K562 (cell line): ENCODE results near the gene CPLX1. TPM values are rescaled to one million over a fixed set of nuclear protein-coding genes. Genes with fewer than 3 reads are reported as not detected.

Source experiments
- ATAC-seq: fragments of 200-7000 bp; cut with Tn5 transposase; 3 replicates; pipeline ENCODE4 v1.9.1; 2020; ENCODE audit warnings: moderate library complexity
- BruUV-seq: library from RNA; stranded (reverse); fragments of 400-500 nt; replicated peaks from 2 replicates; lab custom pipeline; 2021; lab: Mats Ljungman, UMichigan
- CTCF ChIA-PET: fragments of 300-600 bp; formaldehyde crosslinking; extraction: SDS; loops from one replicate; lab custom pipeline; 2021; ENCODE audit warnings: low intra/inter-chr PET ratio; lab: Yijun Ruan, JAX
- POLR2A ChIA-PET: fragments of 300-600, 350-650 bp; sonication (Branson Sonifier 250); formaldehyde crosslinking; extraction: SDS; loops from one replicate; lab custom pipeline; 2021; ENCODE audit warnings: antibody characterized with exemption, inconsistent platforms; lab: Yijun Ruan, JAX
- DNase-seq, 4 experiments: peaks; one replicate each; pipeline versions ENCODE4 v3.0.0 to v3.0.0-alpha.2; 2011 to 2018; ENCODE audit warnings: low spot score in 3 of 4, mixed read lengths in 3 of 4; ENCODE audit errors: extremely low read depth in 1 of 4
- FAIRE-seq: peaks from 2 replicates; lab custom pipeline; 2011; peaks lifted over from hg19 to GRCh38; lab: Jason Lieb, UNC
- H2AFZ ChIP-seq: 2 replicates; pipeline ENCODE4 v1.6.0; 2011; ENCODE audit warnings: low read depth, low read length, control low read depth, inconsistent platforms
- H3K27ac ChIP-seq: fragments of 200-600 bp; 3 replicates; pipeline ENCODE4 v1.8.0; 2011; ENCODE audit warnings: low read depth, mild to moderate bottlenecking, control low read depth, inconsistent platforms, low read length, moderate library complexity, mixed read lengths; ENCODE audit errors: extremely low read depth
- H3K27me3 ChIP-seq, 2 experiments: fragments of 300-600 bp in 1 of 2; 2 replicates in 1 of 2; 3 replicates in 1 of 2; pipeline versions ENCODE4 v1.6.0 to v1.8.0; 2011; ENCODE audit warnings: inconsistent platforms in 2 of 2, low read length in 2 of 2, mild to moderate bottlenecking in 1 of 2, mixed read lengths in 1 of 2, moderate library complexity in 1 of 2; ENCODE audit not compliant: control insufficient read depth in 2 of 2, insufficient read depth in 2 of 2
- H3K36me3 ChIP-seq: fragments of 300-600 bp; 3 replicates; pipeline ENCODE4 v1.8.0; 2011; ENCODE audit warnings: mild to moderate bottlenecking, low read length, inconsistent platforms; ENCODE audit not compliant: control insufficient read depth, insufficient read depth
- H3K4me1 ChIP-seq, 2 experiments: fragments of 200-600 bp in 1 of 2; replicated peaks in 1 of 2; 2 replicates in 1 of 2; 3 replicates in 1 of 2; pipeline versions ENCODE4 v1.5.1 to v1.8.0; 2011; ENCODE audit warnings: inconsistent platforms in 2 of 2, low read length in 2 of 2, mild to moderate bottlenecking in 1 of 2, mixed read lengths in 1 of 2, moderate library complexity in 1 of 2; ENCODE audit not compliant: control insufficient read depth in 2 of 2, insufficient read depth in 2 of 2
- H3K4me2 ChIP-seq: 2 replicates; pipeline ENCODE4 v1.6.1; 2011; ENCODE audit warnings: low read length, control low read depth, inconsistent platforms, mixed read lengths; ENCODE audit not compliant: insufficient read depth
- H3K4me3 ChIP-seq: fragments of 200-600 bp; sonication (generic), shearing (Covaris generic); 2 replicates; pipeline ENCODE4 v1.5.1; 2016; ENCODE audit warnings: control low read depth, inconsistent platforms
- H3K79me2 ChIP-seq: fragments of 200-600 bp; 3 replicates; pipeline ENCODE4 v1.8.0; 2011; ENCODE audit warnings: low read length, inconsistent platforms; ENCODE audit not compliant: control insufficient read depth, insufficient read depth
- H3K9ac ChIP-seq, 2 experiments: 2 replicates each; pipeline versions ENCODE4 v1.6.0 to v1.6.1; 2011; ENCODE audit warnings: low read depth in 2 of 2, low read length in 2 of 2, control low read depth in 1 of 2, inconsistent platforms in 1 of 2, mild to moderate bottlenecking in 1 of 2, mixed read lengths in 1 of 2; ENCODE audit not compliant: insufficient read depth in 1 of 2
- H3K9me1 ChIP-seq: one replicate; pipeline ENCODE4 v1.6.0; 2011; ENCODE audit warnings: inconsistent platforms, mild to moderate bottlenecking, low read length, moderate library complexity; ENCODE audit not compliant: control insufficient read depth, insufficient read depth
- H3K9me3 ChIP-seq: replicated peaks from 2 replicates; pipeline ENCODE4 v1.5.1; 2011; ENCODE audit warnings: low read depth, low read length, inconsistent platforms; ENCODE audit not compliant: control insufficient read depth, insufficient read depth
- H4K20me1 ChIP-seq: replicated peaks from 2 replicates; pipeline ENCODE4 v1.6.1; 2011; ENCODE audit warnings: low read length, inconsistent platforms, mixed read lengths; ENCODE audit not compliant: control insufficient read depth, insufficient read depth
- ARNT ChIP-seq, 2 experiments: fragments of 450-650 bp; IDR thresholded peaks; 2 replicates each; pipeline ENCODE4 v1.6.1; 2016; ENCODE audit warnings: mild to moderate bottlenecking in 1 of 2
- CHD2 ChIP-seq: IDR thresholded peaks from 2 replicates; pipeline ENCODE4 v1.6.1; 2011; ENCODE audit warnings: low read depth, low read length
- HDAC8 ChIP-seq: fragments of 450-650 bp; IDR thresholded peaks from 2 replicates; pipeline ENCODE4 v1.6.1; 2016; ENCODE audit warnings: mild to moderate bottlenecking, missing genetic modification characterization, moderate library complexity, missing compliant biosample characterization
- HMGN3 ChIP-seq: IDR thresholded peaks from 2 replicates; pipeline ENCODE4 v1.6.1; 2011; ENCODE audit warnings: borderline replicate concordance, low read depth, mild to moderate bottlenecking, mixed read lengths, low read length; ENCODE audit not compliant: insufficient read length; ENCODE audit errors: extremely low read depth
- MYNN ChIP-seq, 2 experiments: sonication (generic); formaldehyde crosslinking in 1 of 2; IDR thresholded peaks; 2 replicates each; pipeline versions ENCODE4 v1.5.0 to v1.6.1; 2016 to 2020; ENCODE audit warnings: antibody characterized with exemption in 1 of 2, missing genetic modification reagents in 1 of 2
- NCOA2 ChIP-seq, 2 experiments: fragments of 450-650 bp; IDR thresholded peaks; 2 replicates each; pipeline ENCODE4 v1.6.1; 2018; ENCODE audit warnings: mild to moderate bottlenecking in 2 of 2, moderate library complexity in 1 of 2; ENCODE audit not compliant: partially characterized antibody in 2 of 2
- NFRKB ChIP-seq: fragments of 450-650 bp; IDR thresholded peaks from 2 replicates; pipeline ENCODE4 v1.6.1; 2016; ENCODE audit warnings: low read depth
- POLR2A ChIP-seq: fragments of 450-650 bp; conservative IDR thresholded peaks from 2 replicates; pipeline ENCODE4 v1.6.1; 2016
- POLR2AphosphoS2 ChIP-seq: IDR thresholded peaks from 2 replicates; pipeline ENCODE4 v1.6.1; 2012; ENCODE audit warnings: low read length, improper control_type of control experiment
- POLR2G ChIP-seq: fragments of 200-400 bp; formaldehyde crosslinking; IDR thresholded peaks from 2 replicates; pipeline ENCODE4 v1.6.1; 2017; ENCODE audit warnings: low read depth, mild to moderate bottlenecking, antibody characterized with exemption, low read length, moderate library complexity
- RBM22 ChIP-seq: fragments of 200-400 bp; formaldehyde crosslinking; IDR thresholded peaks from 2 replicates; pipeline ENCODE4 v1.6.1; 2018; ENCODE audit warnings: low read length, low read depth; ENCODE audit not compliant: poor library complexity, severe bottlenecking
- ZNF830 ChIP-seq: fragments of 250-450 bp; sonication (Bioruptor Pico); IDR thresholded peaks from 2 replicates; pipeline ENCODE4 v1.5.0; 2021; ENCODE audit warnings: mild to moderate bottlenecking
- WGBS: fragments of 100-300 bp; shearing (Covaris generic); methylation state at CpG from one replicate; pipeline ENCODE4 v1.1.6; 2016; ENCODE audit warnings: low coverage, mixed read lengths; ENCODE audit not compliant: insufficient coverage; ENCODE audit errors: missing lambda C conversion rate; 5-methylcytosine and 5-hydroxymethylcytosine counted together
- in situ Hi-C: fragments of 300-500 bp; cut with MboI; formaldehyde crosslinking; loops from 4 replicates; pipeline ENCODE4 v1.15.0; 2018; ENCODE audit warnings: inconsistent platforms, mixed read lengths
- intact Hi-C: fragments of 100-400 bp; cut with micrococcal nuclease; formaldehyde crosslinking; loops from 2 replicates; pipeline ENCODE4 v1.14.2; 2022
- polyA plus RNA-seq, 8 experiments: library from polyadenylated mRNA; depleted of rRNA in 4 of 8; stranded (reverse) in 5 of 8; unstranded in 3 of 8; fragments of >200 nt; fragmentation: Nextera tagmentation in 2 of 8; fragmentation: Illumina TruSeq in 1 of 8; extraction: Ambion mirVana in 2 of 8; extraction: Trizol in 1 of 8; gene quantifications; 2 replicates each; pipeline versions ENCODE4 v1.2.1 to v1.2.3, GENCODE V29; 2011 to 2014; ENCODE audit warnings: inconsistent platforms in 1 of 8, missing spikeins in 1 of 8
- total RNA-seq, 7 experiments: library from RNA; depleted of rRNA in 6 of 7; stranded (reverse); fragments of >200 nt in 6 of 7; fragmentation: Illumina TruSeq in 2 of 7; extraction: Trizol in 2 of 7; gene quantifications; 2 replicates each; pipeline versions ENCODE4 v1.2.1 to v1.2.3, GENCODE V29; 2011 to 2021; ENCODE audit warnings: low replicate concordance in 1 of 7

The CPLX1 gene
- total and polyA plus RNA-seq, 9 of the 15 experiments (the other 6 are each of a cell fraction or from before 2014, with no cell fraction given) = 0.03 to 3.3 (median 0.17) TPM; not detected in 2

DNA sequence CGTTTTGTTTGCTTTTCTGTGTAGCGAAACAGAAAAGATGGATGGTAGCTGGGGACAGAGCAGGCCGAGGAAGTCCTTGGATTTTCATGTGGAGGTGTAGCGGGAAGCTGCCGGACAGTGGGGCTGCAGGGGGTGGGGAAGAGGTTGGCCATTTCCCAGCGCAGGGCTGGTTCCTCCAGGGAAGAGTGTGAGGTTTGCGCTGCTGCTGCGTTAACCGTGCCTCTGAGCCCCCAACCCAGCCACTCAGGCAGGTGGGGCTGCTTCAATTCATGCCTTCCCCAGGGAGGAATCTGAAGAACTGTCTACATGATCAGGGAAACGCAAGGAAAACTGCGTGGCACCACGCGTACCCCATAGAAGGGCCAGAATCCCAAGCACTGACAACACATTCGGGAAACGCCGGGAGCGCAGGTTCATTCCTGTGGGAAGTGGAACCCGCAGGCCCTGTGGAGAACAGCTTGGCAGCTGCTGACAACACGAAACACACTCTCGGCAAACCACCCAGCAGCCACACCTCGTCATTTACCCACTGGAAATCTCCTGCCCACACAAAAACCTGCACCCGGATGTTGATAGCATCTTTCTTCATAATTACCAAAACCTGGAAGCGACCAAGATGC is 62.6 kb downstream of the CPLX1 start:
- POLR2A ChIA-PET = interaction anchor here (1.2 to 1.4 kb wide), 2 partner anchors 10 to 11 kb away, joined by 4 to 8 read pairs; no protein-coding TSS in a partner anchor
- H3K27ac ChIP-seq = no peak overlapping the region
- no peak for DNase-seq
- no peak overlapping the region for H3K4me3 ChIP-seq
- no peak overlapping the region for H2AFZ ChIP-seq
- no peaks in the 10 kb centered on the region for H4K20me1 ChIP-seq
- H3K79me2 ChIP-seq = peaks cover 4% of the 10 kb centered on the region; the same call in 1 of the 3 replicates
- no peaks in the 10 kb centered on the region for H3K9me1 ChIP-seq
- 94% methylated on average over 20 of the region's 23 CpGs for WGBS
- ATAC-seq = no peak
- H3K4me1 ChIP-seq = peaks cover 0 to 14% of the 10 kb centered on the region in 2 experiments; a peak in 2 of 5 replicates
- BruUV-seq = no TSS peak
- intact Hi-C loops (loop anchor here (10.0 kb wide), 1 partner anchor 222 kb away; the partner anchor contains the start of gene IDUA), in situ Hi-C loops (no loop called here)
- no peak for FAIRE-seq
- CTCF ChIA-PET = interaction anchor here (0.7 kb wide), 1 partner anchor 136 kb away, joined by 4 read pairs; no protein-coding TSS in a partner anchor
- H3K4me2 ChIP-seq = no peak overlapping the region
- peaks cover 13% of the 10 kb centered on the region for H3K9me3 ChIP-seq
- no peak overlapping the region for H3K9ac ChIP-seq
- TF ChIP-seq POLR2AphosphoS2 = no peak; the same call in 1 of the 2 replicates
- TF ChIP-seq CHD2 = no peak
- TF ChIP-seq NCOA2 (IDR thresholded peaks at IDR 0.05; ENCODE audit: partially characterized antibody in 2 of 2) = no peak
- TF ChIP-seq POLR2G = peak; percentile 68
- no peak for TF ChIP-seq ARNT (IDR thresholded peaks at IDR 0.05)
- TF ChIP-seq ZNF830 = no peak
- 0 out of 2 replicates have a peak, but pooled peaks have one; percentile 8 for TF ChIP-seq MYNN (IDR thresholded peaks at IDR 0.05)
- TF ChIP-seq MYNN (CRISPR knock-in tag; IDR thresholded peaks at IDR 0.05) = no peak
- no peak for TF ChIP-seq NFRKB
- peak; percentile 97 for TF ChIP-seq RBM22
- TF ChIP-seq HMGN3 = peak; percentile 32
- TF ChIP-seq POLR2A = peak; percentile 36; the same call in 1 of the 2 replicates
- TF ChIP-seq HDAC8 (tag) = no peak
- H3K36me3 ChIP-seq = peaks cover 79% of the 10 kb centered on the region; the same call in 2 of the 3 replicates
- H3K27me3 ChIP-seq = no peaks in the 10 kb centered on the region
